B cell (primary cell): Measurements from ENCODE around the gene ZFAND5.

Experiments
- EZH2 ChIP-seq: IDR thresholded peaks from 2 replicates; pipeline ENCODE4 v1.6.1; 2012; ENCODE audit warnings: borderline replicate concordance, low read depth, mild to moderate bottlenecking, moderate library complexity, low read length; ENCODE audit not compliant: insufficient read depth, poor library complexity, severe bottlenecking
- TF ChIP-seq, protein P1 (sequence below): fragments of 200-600 bp; IDR thresholded peaks from one replicate; pipeline ENCODE4 v1.8.0; 2022; ENCODE audit warnings: antibody characterized with exemption, mild to moderate bottlenecking

GRCh38 chr9:72306761-72307160 lies 58.2 kb downstream of the ZFAND5 start:
- TF ChIP-seq, protein P1, sequence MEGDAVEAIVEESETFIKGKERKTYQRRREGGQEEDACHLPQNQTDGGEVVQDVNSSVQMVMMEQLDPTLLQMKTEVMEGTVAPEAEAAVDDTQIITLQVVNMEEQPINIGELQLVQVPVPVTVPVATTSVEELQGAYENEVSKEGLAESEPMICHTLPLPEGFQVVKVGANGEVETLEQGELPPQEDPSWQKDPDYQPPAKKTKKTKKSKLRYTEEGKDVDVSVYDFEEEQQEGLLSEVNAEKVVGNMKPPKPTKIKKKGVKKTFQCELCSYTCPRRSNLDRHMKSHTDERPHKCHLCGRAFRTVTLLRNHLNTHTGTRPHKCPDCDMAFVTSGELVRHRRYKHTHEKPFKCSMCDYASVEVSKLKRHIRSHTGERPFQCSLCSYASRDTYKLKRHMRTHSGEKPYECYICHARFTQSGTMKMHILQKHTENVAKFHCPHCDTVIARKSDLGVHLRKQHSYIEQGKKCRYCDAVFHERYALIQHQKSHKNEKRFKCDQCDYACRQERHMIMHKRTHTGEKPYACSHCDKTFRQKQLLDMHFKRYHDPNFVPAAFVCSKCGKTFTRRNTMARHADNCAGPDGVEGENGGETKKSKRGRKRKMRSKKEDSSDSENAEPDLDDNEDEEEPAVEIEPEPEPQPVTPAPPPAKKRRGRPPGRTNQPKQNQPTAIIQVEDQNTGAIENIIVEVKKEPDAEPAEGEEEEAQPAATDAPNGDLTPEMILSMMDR: no peak
- TF ChIP-seq EZH2: no peak
